Mammary epithelial cell (primary cell): ENCODE measurements around the gene ABTB1.

Experiments used
- CTCF ChIP-seq, 2 donors: IDR thresholded peaks in 1 of 2; conservative IDR thresholded peaks in 1 of 2; 2 replicates each; pipeline ENCODE4 v1.5.1; 2011 to 2012; ENCODE audit warnings: inconsistent platforms in 2 of 2, low read length in 2 of 2, mild to moderate bottlenecking in 2 of 2, control low read depth in 1 of 2, low read depth in 1 of 2; ENCODE audit not compliant: insufficient read depth in 1 of 2; ENCODE audit errors: extremely low read depth in 1 of 2
- EZH2 ChIP-seq: IDR thresholded peaks from 2 replicates; pipeline ENCODE4 v1.6.1; 2012; ENCODE audit warnings: low read length, inconsistent platforms, borderline replicate concordance

DNA sequence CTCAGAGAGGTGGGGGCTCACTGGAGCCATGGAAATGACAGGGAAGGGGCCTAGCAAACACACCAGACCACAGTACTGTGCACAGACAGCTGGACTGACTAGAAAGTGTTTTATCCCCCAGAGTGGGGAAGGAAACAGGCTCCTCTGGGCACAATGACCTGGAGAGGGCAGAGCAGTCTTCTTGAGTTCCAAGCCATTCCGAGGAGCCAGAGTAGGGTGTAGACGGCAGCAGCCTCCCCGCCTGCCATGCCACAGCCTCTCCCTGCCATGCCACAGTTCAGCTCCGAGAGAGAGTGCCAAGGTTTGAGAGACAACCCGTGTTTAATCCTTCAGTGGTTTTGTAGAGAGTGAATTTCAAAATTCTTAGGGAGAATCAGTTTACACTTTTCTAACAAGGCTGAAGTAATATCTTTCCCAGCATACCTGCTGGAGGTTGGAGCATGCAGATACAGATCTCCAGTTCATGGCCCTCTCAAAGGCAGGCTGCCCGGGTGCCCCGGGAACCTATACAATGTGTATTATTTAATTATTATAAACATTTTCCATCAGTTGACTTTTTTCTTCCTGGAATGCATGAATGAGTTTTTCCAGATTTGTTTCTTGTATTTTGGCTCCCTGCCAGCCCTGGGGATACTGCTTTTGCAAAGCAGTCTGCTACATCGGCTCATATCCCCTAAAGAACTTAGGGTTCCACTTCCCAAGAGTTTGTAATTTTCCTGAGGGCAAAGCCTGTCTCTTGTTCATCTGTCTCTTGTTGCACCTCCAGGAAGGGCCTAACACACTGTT, 40.5 kb upstream of the ABTB1 start:
- TF ChIP-seq CTCF (conservative IDR thresholded peaks at IDR 0.05 in 1 of 2, IDR thresholded peaks at IDR 0.05 in 1 of 2; ENCODE audit: extremely low read depth in 1 of 2, insufficient read depth in 1 of 2, low read depth in 1 of 2, low read length in 2 of 2), result no peak
- TF ChIP-seq EZH2, result no peak
